AG09309 (cell line): ENCODE measurements around the gene RLIM.

Experiments used
- DNase-seq: peaks from one replicate; pipeline ENCODE4 v3.0.0-alpha.2; 2010; ENCODE audit warnings: low read depth
- H3K4me3 ChIP-seq: 2 replicates; pipeline ENCODE4 v1.5.1; 2011; ENCODE audit warnings: mild to moderate bottlenecking, low read depth, low read length, moderate library complexity; ENCODE audit not compliant: control insufficient read depth
- CTCF ChIP-seq: IDR thresholded peaks from 2 replicates; pipeline ENCODE4 v1.5.1; 2011; ENCODE audit warnings: mild to moderate bottlenecking, low read depth, low read length, inconsistent platforms; ENCODE audit not compliant: insufficient read depth, control insufficient read depth; ENCODE audit errors: missing control alignments

RLIM gene

GRCh38 chrX:74557378-74557777, 57.0 kb downstream of the RLIM start:
- no peak overlapping the region for H3K4me3 ChIP-seq
- TF ChIP-seq CTCF = no peak
- no peak for DNase-seq

- no peak for TF ChIP-seq CTCF
- H3K4me3 ChIP-seq = no peak overlapping the region
- DNase-seq = no peak
Measured at GRCh38 chrX:74551934-74552333, 62.5 kb downstream of the RLIM start.

DNA sequence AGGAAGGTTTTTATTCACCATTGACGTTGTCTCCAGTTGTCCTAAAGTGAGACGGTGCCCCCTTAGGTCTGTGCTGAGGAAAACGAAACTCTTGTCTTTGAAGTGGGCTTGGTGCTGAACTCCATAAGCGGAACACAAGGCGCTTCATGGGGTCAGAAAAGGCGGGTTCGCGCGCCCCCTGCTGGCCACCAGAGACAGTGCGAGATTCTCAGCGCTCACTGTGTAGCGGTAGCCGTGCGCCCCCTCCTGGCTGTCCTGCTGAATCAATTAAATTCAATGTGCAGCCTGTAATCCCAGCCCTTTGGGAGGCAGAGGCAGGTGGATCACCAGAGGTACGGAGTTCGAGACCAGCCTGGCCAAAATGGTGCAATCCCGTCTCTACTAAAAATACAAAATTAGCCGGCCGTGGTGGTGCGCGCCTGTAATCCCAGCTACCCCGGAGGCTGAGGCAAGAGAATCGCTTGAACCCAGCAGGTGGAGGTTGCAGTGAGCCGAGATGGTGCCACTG, 64.1 kb downstream of the RLIM start:
- TF ChIP-seq CTCF = peak; percentile 99
- no peak overlapping the region for H3K4me3 ChIP-seq
- no peak for DNase-seq

- no peak for TF ChIP-seq CTCF
- H3K4me3 ChIP-seq = no peak overlapping the region
- no peak for DNase-seq
Measured at GRCh38 chrX:74546984-74547383, 67.4 kb downstream of the RLIM start.

DNA sequence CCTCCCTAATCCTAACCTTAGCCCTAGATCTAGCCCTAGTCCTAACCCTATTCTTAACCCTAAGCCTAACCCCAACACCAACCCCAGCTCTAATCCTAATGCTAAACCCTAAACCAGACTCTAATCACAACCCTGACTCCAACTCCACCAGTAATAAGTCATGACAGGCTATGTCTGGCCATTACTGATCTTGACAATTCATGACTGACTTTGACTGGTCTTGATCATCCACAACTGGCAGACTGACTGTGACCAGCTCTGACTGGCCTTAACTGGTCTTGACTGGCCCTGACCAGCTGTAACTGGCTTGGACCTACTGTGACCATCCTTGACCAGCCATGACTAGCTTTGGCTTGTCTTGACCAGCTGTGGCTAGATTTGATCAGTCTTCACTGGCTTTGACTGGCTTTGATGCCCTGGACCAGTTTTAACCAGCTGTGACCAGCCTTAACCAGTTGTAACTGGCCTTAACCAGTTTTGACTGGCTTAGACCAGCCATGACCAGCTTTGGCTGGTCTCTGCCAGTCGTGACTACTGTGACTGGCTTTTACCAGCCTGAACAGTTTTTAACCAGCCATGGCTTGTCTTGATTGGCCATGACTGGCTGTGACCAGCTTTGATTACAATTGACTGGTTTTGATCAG, 68.4 kb downstream of the RLIM start:
- TF ChIP-seq CTCF = no peak
- no peak for DNase-seq
- H3K4me3 ChIP-seq = no peak overlapping the region

DNA sequence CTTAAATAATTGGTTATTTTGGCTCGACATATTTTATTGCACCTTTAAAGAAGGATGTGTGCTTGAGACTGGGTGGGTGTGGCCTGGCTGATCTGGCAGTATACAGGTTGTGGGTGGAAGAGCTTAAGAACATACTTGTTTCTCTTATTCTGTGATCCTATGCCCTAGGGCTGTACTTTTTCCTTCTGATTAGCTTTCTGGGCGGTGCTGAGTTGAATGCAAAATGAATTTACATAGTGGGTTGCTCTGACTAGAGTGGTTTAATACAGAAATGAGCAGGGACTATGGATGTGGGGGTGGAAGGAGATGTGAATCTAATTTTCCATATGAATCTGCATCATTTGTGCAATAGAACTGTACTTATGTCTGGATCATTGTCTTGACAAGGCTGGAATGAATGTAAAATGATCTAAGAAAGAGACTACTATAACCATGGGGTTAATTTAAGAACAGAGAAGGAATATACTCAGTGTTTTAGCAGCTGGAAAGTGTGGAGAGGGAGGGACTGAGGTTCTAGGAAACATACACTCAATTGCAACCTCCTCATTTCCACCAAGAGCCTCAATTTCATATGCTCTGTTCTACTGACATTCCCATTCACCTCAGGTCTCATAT, 73.7 kb downstream of the RLIM start:
- no peak for DNase-seq
- no peak for TF ChIP-seq CTCF
- no peak overlapping the region for H3K4me3 ChIP-seq
